Heart left ventricle (tissue), 13 donors: ENCODE results near the gene MUC2.

ENCODE experiments used
- POLR2A ChIP-seq, 2 donors: fragments of 450-650 bp; IDR thresholded peaks; one replicate each; pipeline ENCODE4 v1.6.1; 2017; ENCODE audit warnings: antibody characterized with exemption in 2 of 2, mild to moderate bottlenecking in 2 of 2, moderate library complexity in 2 of 2
- TF ChIP-seq, protein P1 (sequence below), 12 donors: fragments of 200-600 bp; sonication (generic) in 4 of 12; IDR thresholded peaks; one replicate each; pipeline versions ENCODE4 v1.5.0 to v1.8.0; 2018 to 2022; ENCODE audit warnings: antibody characterized with exemption in 12 of 12, mild to moderate bottlenecking in 5 of 12
- donor health status: ischemic (EF 13 %, LVEDD 7.1; RV severe dilation, severe dysfunction).
- donor health status: DM: no; HTN: yes; CAD: no.
- donor health status: DM: no; HTN: no; CAD: no.
- donor health status: ischemic (EF 25% LVEDD 6.9; RV normal size, moderate dysfunction).
- donor health status: ischemic (EF 25% LVEDD 5.7; RV mildly dilated, moderate dysfunction).
- donor health status: ischemic (EF 35%, LVEDD 5.7; RV mildly dilated, moderate dysfunction).
- donor health status: nonischemic (EF 11% LVEDD 7.7; RV severe dilation, severe dysfunction).
- donor health status: DM: yes; HTN: yes; CAD: no.
- donor health status: PGD.
- donor health status: ischemic (EF 29% LVEDD 5.4; RV normal size, mild dysfunction).
- donor health status: nonischemic (EF 23%, LVEDD 6.1; RV moderate dilation, normal function).

DNA sequence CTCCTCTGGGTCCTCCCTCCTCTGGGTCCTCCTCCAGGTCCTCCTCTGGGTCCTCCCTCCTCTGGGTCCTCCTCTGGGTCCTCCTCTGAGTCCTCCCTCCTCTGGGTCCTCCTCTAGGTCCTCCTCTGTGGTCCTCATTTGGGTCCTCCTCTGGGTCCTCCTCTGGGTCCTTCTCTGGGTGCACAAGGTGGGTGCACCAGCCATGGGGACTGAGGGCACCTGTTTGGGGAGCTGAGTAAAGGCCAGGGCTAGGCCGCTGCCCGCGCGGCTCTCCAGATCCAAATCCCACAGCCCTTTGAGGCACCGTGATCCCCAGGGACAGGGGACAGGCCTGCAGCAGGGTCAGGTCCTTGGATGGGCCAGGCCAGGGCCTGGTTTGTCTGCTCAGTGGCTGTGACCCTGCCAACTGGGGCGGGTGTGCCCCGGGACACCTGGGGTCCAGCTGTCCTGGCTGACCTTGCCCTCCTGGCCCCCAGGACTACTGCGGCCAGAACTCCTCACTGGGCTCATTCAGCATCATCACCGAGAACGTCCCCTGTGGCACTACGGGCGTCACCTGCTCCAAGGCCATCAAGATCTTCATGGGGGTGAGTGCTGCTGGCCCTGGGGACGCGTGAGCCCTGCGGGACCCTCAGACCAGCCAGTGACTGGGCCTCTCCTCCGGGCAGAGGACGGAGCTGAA is 12.7 kb downstream of the MUC2 start:
- TF ChIP-seq, protein P1, sequence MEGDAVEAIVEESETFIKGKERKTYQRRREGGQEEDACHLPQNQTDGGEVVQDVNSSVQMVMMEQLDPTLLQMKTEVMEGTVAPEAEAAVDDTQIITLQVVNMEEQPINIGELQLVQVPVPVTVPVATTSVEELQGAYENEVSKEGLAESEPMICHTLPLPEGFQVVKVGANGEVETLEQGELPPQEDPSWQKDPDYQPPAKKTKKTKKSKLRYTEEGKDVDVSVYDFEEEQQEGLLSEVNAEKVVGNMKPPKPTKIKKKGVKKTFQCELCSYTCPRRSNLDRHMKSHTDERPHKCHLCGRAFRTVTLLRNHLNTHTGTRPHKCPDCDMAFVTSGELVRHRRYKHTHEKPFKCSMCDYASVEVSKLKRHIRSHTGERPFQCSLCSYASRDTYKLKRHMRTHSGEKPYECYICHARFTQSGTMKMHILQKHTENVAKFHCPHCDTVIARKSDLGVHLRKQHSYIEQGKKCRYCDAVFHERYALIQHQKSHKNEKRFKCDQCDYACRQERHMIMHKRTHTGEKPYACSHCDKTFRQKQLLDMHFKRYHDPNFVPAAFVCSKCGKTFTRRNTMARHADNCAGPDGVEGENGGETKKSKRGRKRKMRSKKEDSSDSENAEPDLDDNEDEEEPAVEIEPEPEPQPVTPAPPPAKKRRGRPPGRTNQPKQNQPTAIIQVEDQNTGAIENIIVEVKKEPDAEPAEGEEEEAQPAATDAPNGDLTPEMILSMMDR (IDR thresholded peaks at IDR 0.05): no peak
- no peak for TF ChIP-seq POLR2A (IDR thresholded peaks at IDR 0.05)
